ENCODE data around the gene LMOD3. TPM values are rescaled to one million over a fixed set of nuclear protein-coding genes. Genes with fewer than 3 reads are reported as not detected.

LMOD3 gene
- total RNA-seq, 2 donors from 2014 or later: 0.50 TPM; not detected in 1

GRCh38 chr3:69058947-69059224 is 63.5 kb downstream of the LMOD3 start:
- Histone ChIP-seq H3K4me3 (no peak overlapping the region), H3K4me1 (replicated peaks) (no peaks in the 10 kb centered on the region), H3K9me3 (no peaks in the 10 kb centered on the region), H3K27me3 (replicated peaks; ENCODE audit: insufficient read depth) (no peaks in the 10 kb centered on the region), H3K36me3 (no peaks in the 10 kb centered on the region), H3K27ac (no peak overlapping the region)
- TF ChIP-seq POLR2AphosphoS5 (IDR thresholded peaks at IDR 0.05) (no peak), POLR2A (IDR thresholded peaks at IDR 0.05) (no peak)
- TF ChIP-seq, protein P1, sequence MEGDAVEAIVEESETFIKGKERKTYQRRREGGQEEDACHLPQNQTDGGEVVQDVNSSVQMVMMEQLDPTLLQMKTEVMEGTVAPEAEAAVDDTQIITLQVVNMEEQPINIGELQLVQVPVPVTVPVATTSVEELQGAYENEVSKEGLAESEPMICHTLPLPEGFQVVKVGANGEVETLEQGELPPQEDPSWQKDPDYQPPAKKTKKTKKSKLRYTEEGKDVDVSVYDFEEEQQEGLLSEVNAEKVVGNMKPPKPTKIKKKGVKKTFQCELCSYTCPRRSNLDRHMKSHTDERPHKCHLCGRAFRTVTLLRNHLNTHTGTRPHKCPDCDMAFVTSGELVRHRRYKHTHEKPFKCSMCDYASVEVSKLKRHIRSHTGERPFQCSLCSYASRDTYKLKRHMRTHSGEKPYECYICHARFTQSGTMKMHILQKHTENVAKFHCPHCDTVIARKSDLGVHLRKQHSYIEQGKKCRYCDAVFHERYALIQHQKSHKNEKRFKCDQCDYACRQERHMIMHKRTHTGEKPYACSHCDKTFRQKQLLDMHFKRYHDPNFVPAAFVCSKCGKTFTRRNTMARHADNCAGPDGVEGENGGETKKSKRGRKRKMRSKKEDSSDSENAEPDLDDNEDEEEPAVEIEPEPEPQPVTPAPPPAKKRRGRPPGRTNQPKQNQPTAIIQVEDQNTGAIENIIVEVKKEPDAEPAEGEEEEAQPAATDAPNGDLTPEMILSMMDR (IDR thresholded peaks at IDR 0.05): no peak
- 75% methylated on average over 2 of the region's 2 CpGs for WGBS
- intact Hi-C loops (cut with DNase I): no loop called here
- DNase-seq (ENCODE audit: low spot score): no peak

DNA sequence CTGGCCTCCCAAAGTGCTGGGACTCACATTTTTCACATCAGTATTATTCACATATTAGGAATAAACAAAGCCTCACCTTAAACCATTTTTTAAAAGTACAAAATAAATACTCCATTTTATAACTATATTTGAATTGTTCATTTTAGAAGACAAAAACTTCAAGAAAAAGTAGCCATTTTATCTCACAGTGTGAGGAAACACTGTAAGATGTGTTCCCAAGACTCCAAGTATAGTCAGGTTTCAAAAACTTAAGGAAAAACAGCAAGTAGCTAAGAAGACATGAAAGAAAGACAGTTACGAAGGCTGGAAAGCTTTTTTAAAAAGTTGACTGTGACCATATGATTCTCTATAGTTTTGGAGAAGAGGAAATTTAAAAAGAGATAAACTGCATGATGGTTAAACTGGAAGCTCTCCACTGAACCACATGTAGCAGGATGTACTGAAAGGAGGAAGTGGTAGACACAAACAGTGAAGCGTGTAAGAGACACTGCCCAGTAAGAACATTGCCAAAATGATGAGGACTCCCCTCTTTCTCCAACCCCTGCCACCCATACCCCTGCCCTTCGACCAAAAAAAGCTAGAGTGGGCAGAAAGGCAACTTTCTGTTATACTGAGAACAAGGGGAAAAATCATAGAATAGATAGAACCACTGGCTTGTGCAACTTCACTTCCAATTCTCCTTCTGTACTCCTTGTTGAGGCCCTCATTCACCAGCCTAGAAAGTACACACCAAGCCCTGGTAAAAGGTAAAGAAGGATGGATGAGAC is 64.0 kb downstream of the LMOD3 start:
- H3K36me3 ChIP-seq: no peaks in the 10 kb centered on the region
- no peaks in the 10 kb centered on the region for H3K9me3 ChIP-seq
- no peak overlapping the region for H3K4me3 ChIP-seq
- WGBS: 94% methylated on average over 3 of the region's 3 CpGs
- H3K27me3 ChIP-seq (replicated peaks; ENCODE audit: insufficient read depth): no peaks in the 10 kb centered on the region
- intact Hi-C loops (cut with DNase I): no loop called here
- no peaks in the 10 kb centered on the region for H3K4me1 ChIP-seq (replicated peaks)
- DNase-seq (ENCODE audit: low spot score): no peak
- no peak overlapping the region for H3K27ac ChIP-seq
- TF ChIP-seq POLR2AphosphoS5 (IDR thresholded peaks at IDR 0.05) (no peak), POLR2A (IDR thresholded peaks at IDR 0.05) (no peak)
- TF ChIP-seq, protein P1 (IDR thresholded peaks at IDR 0.05): no peak

Other genes with a start within 250 kb of the LMOD3 start
- gene TAFA4, start 190.0 kb downstream of the LMOD3 start, total RNA-seq: 1 to 10 TPM in 1 of 2 donors, under 1 TPM in 1; 0.28 to 1.9 TPM
- 10 to 100 TPM; 40.4 to 42.8 TPM for gene EOGT, start 108.9 kb downstream of the LMOD3 start, total RNA-seq
- 10 to 100 TPM; 24.9 to 29.1 TPM for gene TMF1, start 70.3 kb downstream of the LMOD3 start, total RNA-seq
- 10 to 100 TPM; 45.5 to 50.6 TPM for gene UBA3, start 42.2 kb downstream of the LMOD3 start, total RNA-seq
- gene ARL6IP5, start 37.7 kb downstream of the LMOD3 start, total RNA-seq: 100 to 1,000 TPM; 102 to 169 TPM

All from prostate gland (tissue), 2 donors.